Caki2 (cell line): ENCODE data around the gene NRCAM. TPM values are rescaled to one million over a fixed set of nuclear protein-coding genes. Genes with fewer than 3 reads are reported as not detected.
A peak's percentile ranks its signal among the peaks of the same experiment; 100 is the strongest.

Experiments used
- DNase-seq: peaks from one replicate; pipeline ENCODE4 v3.0.0-alpha.2; 2015; ENCODE audit warnings: low read depth
- in situ Hi-C: cut with HindIII; loops from 2 replicates; pipeline ENCODE4 v1.10.0; 2016; ENCODE audit warnings: low sequenced_read_pairs, low pct_unique_long_range_greater_than_20kb, mixed read lengths
- total RNA-seq: library from RNA; depleted of rRNA; stranded (reverse); fragments of >200 nt; shearing (Covaris generic); gene quantifications from 2 replicates; pipeline ENCODE4 v1.2.3, GENCODE V29; 2014; ENCODE audit warnings: low replicate concordance

NRCAM gene
- total RNA-seq, 1 experiment from 2014 or later = 41.9 TPM

DNA sequence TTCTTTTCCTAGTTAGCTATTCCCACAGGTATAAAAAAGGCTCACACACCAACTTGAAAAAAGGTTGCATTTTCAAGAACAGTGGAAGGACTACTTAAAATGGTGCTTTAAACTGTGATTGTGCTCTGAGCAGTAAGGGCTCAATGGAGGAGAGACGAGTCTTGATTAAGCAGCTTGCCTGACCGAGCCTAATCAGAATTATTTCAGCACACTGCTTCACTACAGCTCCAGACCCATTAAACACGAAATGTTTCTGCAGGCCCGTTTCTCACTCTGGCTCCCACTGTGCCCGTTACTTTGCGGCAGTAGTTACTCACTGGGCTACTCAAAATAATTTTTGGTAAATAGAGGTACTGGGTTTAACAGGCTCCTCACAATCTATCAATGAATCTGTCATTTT, 126.0 kb downstream of the NRCAM start:
- in situ Hi-C loops = no loop called here
- DNase-seq = no peak

DNA sequence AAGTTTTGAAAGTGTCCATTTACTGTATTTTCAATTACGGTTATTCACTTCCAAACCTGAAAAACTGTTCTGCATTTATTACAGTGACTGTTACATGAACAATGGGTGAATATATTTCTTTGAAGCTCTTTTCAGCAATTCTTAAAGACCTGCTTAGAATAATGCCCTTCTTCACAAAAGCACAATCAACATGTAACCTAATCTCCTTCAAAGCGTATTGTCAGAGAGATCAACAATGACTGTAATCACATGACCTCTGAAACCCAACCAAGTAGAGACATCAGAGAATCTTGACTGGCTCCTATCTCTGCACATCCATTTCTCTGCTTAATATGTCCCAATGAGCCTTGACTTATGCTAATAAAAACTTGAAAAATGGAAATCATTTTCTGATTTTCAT, 126.7 kb downstream of the NRCAM start:
- in situ Hi-C loops = no loop called here
- no peak for DNase-seq

DNA sequence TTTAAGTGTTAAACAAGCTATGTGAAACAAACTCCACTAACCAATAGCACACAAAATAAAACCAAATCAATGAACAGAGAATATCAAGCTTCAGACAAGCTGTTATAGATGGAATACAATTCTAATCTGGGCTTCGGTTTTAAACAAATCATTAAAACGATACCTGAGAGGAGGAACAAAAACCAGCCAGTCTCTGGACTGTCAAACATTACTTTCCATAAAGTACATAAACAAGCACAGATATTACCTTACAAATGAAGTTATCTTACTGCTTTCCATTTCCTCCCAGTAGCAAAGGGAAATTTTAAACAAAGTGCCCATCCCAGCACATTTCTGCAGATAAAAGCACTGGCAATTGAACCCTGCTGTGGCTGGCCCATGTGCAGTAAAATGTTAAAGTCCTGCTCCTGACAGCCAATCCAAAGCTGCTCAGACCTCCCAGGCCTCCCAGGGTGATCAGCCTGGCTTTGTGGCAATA, 128.0 kb downstream of the NRCAM start:
- DNase-seq = no peak
- in situ Hi-C loops = no loop called here

DNA sequence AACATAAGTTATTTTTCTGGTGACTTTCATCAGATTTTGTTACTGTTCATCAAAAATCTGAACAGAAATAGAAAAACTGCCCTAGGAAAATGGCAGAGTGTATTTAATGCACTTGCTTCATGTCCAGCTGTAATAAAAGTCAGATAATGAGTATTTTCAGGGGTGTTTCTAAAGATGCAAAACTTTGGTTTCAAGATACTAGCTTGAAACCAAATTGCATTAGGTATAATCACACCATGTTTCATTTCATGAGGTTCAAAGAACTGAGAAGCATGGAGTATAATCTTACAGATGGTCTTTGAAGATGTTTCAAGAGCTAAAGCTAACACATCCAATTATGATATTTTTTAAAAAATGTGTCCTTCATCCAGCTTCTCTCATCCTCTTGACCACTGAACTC, 128.9 kb downstream of the NRCAM start:
- no peak for DNase-seq
- in situ Hi-C loops = no loop called here

DNA sequence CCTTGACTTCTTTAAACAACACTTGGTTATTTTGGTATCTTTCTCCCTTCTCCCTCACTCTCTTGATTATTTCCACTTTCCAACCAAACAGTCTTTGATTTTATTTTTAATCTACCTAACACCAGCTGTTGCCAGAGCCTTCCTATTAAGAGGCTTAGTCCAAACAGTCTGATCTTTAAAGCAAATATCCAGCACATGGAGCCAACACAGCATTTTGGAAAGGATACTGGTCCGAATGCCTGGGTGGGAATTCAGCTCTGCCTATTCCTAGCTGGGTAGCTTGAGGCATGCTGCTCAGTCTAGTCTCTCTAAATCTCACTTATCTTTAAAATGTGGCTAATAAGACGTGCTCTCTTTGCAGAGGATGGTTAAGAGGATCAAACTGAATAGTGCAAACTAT, 129.3 kb downstream of the NRCAM start:
- DNase-seq = no peak
- in situ Hi-C loops = no loop called here

DNA sequence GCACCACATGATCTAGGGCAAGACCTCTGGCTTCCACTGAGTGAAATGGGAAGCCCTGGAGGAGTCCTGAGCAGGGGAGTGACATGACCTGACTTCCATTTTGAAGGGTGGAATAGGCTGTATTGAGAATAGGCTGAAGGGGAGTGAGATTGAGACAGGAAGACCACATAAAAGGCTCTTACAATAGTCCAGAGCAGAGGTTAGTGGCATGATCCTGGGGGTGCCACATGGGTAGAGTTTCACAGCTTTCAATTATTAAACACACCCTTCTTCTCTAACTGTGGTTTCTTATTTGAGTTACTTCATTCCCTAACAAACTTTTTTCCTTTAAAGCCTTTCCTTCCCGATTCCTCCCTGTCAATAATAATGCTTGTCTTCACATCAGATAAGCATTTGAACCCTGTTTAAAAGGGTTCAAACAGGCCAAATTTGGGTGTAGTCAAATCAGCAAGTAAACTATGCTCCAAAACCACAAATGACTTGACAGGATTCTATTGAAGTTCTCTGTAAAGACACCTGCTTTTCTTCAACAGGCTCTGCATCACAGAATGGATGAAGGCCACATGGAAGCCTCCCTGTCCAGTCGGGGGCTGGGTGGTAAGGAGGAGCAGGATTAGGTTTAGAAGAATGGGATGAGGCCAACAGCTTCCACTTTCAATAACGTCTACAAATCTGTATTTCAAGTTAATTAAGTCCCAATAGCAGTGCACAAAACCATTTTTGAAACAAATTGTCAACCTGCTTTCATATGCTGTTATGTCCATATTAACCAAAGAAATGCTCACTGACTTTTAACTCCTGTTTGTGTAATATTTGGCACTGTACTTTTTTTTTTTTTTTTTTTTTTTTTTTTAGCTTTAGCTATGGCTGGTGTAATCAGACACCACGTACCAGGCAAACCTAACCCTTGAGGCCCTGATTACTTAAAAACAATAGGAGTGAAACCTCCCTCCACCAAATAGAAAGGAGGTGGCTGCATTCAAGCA, 131.9 kb downstream of the NRCAM start:
- DNase-seq = no peak
- in situ Hi-C loops = no loop called here

DNA sequence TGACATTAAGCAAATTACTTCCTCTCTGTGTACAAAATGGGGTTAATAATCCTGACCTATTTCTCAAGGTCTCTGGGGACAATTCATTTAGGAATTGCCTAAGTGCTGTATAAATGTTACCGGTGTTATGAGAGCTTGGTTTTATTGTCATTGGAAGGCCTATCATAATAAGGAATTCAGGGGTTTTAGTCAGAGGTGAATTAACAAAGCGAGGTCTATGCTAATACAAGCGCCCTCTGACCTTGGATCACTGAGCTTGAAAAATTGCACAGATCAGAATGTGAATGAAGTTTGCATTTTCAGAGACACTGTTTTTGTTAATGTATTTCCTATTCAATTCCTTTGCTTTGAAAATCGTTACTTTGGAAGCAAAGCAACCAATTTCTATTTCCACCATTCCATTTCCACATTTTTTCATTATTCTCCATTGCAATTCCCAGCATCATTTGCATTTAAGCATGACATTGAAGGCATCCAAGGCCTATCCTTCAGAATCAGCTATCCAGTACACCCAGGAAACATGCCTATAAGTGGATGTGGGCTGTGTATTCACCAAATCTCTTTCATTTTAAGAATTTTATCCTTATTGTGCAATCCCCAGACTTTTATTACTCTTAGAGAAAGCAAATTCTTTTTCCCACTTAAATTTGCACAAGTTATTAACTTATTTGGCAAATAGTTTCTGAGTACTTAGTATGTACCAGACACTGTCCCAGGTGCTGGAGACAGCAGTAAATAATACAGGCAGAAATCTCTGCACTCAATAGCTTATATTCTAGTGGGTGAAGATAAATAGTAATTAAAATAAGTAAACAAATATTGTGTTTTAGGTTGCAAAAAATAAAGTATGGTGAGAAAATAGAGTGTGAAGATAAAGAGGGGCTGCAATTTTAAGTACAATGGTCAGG, 133.1 kb downstream of the NRCAM start:
- in situ Hi-C loops = no loop called here
- DNase-seq = no peak

DNA sequence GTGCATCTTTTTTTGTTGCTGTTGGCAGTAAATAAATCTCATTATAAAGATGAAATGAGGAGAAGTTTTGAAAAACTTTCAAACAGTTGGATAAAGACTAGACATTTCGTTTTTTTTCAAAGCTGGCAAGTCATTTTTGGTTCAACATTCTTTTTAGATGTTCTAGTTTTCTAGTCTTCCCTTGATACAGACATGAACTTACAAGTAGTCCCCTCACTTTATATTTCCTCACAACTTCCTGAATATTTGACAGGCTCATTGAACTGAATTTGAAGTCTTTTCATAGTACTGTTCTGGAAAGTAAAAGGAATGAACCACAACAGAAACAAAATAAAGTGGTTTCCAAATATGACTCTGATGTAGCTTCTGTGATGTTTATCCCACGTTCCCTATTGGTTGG, 134.2 kb downstream of the NRCAM start:
- DNase-seq = no peak
- in situ Hi-C loops = no loop called here

DNA sequence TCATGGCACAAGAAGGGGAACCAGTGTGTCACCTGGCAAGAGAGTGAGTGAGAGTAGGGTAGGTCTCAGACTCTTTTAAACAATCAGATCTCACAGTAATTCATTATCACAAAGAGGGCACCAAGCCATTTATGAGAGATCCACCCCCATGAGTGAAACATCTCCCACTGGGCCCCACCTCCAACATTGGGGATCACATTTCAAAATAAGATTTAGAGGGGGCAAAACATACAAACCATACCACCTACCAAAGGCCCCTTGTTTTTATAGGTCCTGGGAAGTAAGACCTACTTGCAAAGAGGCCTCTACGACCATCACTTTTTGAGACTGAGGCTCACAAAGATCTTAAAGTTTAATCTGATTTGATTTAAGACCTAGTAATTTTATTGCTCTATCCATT, 134.9 kb downstream of the NRCAM start:
- DNase-seq = no peak
- in situ Hi-C loops = no loop called here

DNA sequence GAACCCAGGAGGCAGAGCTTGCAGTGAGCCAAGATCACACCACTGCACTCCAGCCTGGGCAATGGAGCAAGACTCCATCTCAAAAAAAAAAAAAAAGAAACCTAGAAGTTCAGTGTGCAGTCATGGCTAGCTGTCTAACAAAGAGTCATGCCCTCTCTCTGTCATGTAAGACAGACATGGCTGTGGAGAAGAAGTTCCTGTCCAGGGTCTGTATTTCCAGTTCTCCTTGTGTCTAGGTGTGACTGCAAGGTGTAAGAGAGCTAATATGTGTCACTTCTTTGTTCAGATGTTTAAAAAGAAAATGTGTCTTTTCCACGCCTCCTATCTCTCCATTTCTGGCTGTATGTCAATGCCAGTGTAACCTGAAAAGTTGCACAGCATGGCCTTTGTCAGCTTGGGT, 139.5 kb downstream of the NRCAM start:
- DNase-seq = no peak
- in situ Hi-C loops = no loop called here

DNA sequence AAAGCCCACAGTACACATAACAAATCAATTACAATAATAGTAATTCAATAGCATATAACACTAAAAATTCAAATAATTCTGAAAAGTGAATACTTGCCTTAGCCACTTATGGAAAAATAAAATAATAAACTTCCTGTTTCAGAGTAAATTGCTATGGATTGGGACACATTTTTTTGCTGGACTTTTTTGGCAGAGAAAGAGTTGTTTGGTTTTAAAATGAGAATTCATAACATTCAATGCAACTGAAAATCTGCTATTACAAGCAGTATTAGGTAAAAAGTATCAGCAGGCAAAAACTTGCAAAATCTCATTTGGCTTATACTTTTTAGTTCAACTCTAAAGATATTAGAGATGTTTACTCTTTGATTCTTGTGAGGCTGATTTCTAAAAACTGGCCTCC, 141.7 kb downstream of the NRCAM start:
- DNase-seq = no peak
- in situ Hi-C loops = no loop called here

DNA sequence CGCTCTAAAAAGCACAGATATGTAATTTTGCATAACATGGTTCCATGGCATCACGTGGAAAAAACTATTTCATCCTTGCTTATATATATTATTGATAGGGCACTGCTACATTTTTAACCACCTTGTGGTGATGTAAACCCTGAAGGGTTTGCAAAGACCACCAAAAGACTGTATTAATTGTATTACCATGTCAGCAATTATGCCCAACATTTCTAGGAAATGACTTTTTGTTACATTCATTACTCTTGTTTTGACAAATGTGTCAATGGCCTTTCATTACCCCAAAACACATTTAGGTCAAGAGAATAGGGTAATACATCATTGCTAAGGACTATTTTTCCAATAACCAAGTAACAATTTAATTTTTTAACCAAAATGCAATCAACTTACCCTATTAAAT, 142.2 kb downstream of the NRCAM start:
- no peak for DNase-seq

DNA sequence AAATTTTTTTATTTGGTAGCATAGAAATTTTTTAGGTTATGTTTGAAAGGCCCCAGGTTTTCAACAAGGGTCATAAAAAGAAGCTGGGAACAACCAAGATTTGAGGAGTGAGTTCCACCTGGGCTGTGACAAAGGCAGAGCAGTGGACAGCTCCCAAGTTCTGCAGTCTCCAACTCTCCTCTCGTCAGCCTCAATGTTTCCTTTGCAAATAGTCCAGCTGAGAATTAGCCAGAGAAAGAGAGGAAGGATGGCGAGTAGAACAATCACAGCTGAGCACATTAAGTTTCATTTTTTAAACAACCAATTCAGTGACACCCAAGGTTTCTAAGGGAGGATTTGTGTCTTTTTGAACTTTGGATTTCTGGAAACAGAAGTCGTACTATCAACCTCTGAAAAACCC, 143.2 kb downstream of the NRCAM start:
- in situ Hi-C loops = no loop called here
- DNase-seq = no peak

More for the DNA sequence above, 142.2 kb downstream of the NRCAM start:
- in situ Hi-C loops = no loop called here

DNA sequence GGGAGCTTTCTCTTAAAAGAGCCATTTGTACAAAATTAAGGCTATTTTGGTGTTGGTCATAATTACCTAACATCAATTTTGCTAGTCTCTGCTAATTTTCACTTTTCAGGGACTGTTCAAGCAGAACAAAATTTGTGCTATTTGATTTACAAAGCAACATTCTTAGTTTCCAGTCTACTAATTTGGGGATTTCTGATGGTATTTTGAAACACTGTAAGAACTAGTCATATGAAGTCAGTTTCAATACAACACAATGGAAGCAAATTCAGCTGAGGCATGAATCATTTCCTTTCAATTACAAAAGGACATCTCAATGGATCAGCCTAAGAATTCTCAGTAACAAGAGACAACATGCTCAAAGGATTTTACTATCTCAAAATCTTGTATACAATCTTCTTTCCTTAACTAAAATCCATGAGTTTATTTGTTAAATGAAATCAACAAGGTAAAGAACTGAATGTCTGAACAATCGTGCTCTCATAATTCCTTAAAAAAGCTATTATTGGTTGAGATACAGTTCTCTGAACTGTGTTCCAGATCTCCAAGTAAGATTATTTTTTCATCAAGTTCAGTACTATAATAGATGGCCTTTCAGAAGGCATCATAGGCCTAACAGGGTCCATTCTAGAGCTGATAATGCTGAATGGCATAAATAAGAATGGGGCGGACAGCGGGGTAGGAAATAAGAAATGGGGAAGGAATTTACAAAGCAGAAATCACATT, 144.6 kb downstream of the NRCAM start:
- no peak for DNase-seq
- in situ Hi-C loops = no loop called here

DNA sequence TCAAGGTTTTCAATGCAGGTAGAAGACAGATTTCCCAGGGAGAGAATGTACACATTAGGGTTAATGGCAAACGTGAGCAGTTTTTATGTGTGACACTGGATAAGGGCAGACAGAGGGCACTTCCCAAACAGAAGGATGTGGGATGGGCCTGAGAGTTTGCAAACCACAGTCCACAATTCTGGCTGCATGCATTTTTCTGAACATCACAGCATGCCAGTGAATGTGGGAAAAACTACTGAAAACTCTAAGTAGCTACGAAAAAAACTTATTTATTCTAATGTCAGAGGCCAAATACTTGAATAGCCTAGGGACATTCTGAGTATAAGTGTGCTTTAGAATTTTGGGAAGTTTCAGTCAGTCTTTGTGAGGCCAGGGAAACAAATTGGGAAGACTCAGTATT, 145.9 kb downstream of the NRCAM start:
- DNase-seq = no peak
- in situ Hi-C loops = no loop called here

DNA sequence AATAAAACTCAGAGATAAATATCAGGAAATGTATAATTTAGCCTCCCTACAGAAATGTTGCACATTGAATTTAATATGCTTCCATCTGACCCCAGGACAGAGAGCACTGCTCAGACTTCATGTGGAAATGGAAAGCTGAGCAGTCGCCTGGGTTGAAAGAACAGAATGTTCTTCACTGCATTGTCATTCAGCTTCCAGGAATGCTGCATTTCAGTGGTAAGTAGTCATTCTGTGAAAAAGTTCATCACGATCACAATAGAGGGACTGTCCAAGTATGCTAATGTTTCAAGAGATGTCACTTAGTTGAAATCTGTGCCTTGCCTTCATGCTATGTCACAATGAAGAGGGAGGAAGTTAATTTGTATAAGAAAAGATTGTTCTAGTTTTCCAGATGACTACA, 147.3 kb downstream of the NRCAM start:
- DNase-seq = peak; percentile 74
- in situ Hi-C loops = no loop called here

DNA sequence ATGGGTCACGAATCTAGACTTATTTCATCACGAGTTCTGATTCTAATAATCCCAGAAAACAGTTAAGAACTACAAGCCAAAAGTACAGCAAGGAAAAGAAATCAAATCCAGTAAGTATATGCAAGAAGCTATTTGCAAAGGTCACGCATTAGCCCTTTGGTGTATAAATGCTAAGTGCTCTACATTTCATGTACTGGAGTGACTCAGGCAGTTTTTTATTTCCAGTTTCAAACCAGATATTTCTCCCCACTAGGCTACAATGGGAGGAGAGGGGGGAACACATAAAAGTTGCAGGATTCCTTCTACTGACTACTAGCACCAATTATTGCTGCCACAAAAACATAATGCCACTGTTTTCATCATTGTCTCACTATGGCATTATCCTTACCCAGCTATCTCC, 148.0 kb downstream of the NRCAM start:
- DNase-seq = no peak
- in situ Hi-C loops = no loop called here

DNA sequence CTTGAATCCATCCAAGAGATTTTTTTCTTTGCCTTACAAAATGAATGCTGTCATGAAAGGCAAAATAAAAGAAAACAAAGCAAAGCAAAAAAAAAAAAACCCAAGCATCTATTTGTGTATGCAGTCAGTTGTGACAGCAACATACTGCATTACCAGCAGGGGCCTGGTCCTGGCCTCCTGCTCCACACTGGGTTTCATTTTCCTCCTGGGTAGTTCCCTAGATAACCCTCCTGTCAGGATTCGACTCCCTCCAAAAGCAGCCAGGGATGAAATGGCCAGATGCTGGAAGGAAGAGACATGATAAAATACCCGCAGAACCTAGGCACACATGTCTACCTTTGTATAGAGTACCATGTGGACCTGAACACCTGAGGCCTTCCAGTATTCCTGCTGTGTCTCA, 148.6 kb downstream of the NRCAM start:
- in situ Hi-C loops = no loop called here
- no peak for DNase-seq
